ENCODE measurements around the gene SPEN.

DNA sequence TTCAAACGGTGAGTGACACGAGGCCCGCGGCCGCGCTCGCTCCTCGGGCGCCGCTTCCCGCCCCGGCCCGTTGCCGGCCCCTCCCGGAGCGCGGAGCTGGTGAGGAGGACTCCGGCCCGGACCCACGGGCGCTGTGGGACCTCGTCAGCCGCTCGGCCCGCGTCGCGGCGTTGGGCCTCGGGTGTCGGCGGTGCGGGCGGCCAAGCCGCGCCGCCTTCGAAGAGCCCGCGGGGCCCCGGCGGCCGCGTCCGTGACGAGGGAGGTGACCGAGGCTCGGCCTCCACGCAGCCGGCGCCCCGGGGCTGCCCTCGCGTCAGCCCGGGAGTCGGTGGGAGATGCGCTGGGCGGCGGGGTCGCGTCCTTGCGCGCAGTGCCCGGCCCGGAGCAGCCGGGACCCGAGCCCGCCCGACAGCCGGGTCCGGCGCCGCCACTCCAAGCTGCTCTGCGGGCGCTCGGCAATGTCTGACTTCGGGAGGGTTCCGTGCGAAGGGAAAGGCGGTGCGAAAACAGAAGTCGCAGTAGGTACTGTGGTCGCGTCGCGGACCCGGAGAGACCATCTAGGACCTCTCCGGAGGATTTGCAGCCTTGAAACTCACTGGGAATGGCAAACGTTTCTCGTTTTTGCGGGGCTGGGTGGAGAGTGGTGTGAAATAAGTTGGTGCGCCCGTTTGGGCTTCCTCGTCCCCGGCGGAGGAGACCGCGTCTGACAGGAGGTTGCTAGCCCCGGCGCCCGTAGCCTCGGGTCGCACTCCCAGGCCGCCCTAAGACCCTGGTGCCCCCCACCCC is 829 bp downstream of the SPEN start:
- TF ChIP-seq CTCF (IDR thresholded peaks at IDR 0.05; ENCODE audit: low read length): no peak
- TF ChIP-seq EZH2 (IDR thresholded peaks at IDR 0.05; ENCODE audit: borderline replicate concordance, low read length): no peak
